A549 (cell line): ENCODE results near the gene SH3BP2. TPM values are rescaled to one million over a fixed set of nuclear protein-coding genes. Genes with fewer than 3 reads are reported as not detected.

Experiments used
- ATAC-seq, 2 experiments: fragments of 200-7000 bp in 1 of 2; fragments of >200 bp in 1 of 2; cut with Nextera tagmentation in 1 of 2; cut with Tn5 transposase in 1 of 2; 3 replicates each; pipeline versions ENCODE4 v1.8.0 to v1.9.1; 2018 to 2020; ENCODE audit warnings: mild to moderate bottlenecking in 1 of 2, moderate library complexity in 1 of 2
- CTCF ChIA-PET: fragments of 300-600 bp; sonication (Branson Sonifier 250); formaldehyde crosslinking; extraction: SDS; loops from one replicate; lab custom pipeline; 2021; ENCODE audit warnings: antibody characterized with exemption, inconsistent platforms; lab: Yijun Ruan, JAX
- POLR2A ChIA-PET: fragments of 350-600 bp; formaldehyde crosslinking; extraction: SDS; loops from one replicate; lab custom pipeline; 2021; ENCODE audit warnings: antibody characterized with exemption, inconsistent platforms; lab: Yijun Ruan, JAX
- DNase-seq, 2 experiments: peaks; one replicate each; pipeline versions ENCODE4 v3.0.0 to v3.0.0-alpha.2; 2011 to 2016; ENCODE audit warnings: low read depth in 1 of 2, low spot score in 1 of 2
- FAIRE-seq: peaks from 2 replicates; lab custom pipeline; 2011; peaks lifted over from hg19 to GRCh38; lab: Jason Lieb, UNC
- H3K27ac ChIP-seq, 2 experiments: fragments of >200 bp; sonication (Bioruptor Twin); formaldehyde crosslinking; 3 replicates each; pipeline ENCODE4 v1.5.1; 2016 to 2017
- H3K4me1 ChIP-seq: fragments of >200 bp; sonication (Bioruptor Twin); formaldehyde crosslinking; 3 replicates; pipeline ENCODE4 v1.6.1; 2016
- H3K4me2 ChIP-seq: fragments of >200 bp; sonication (Bioruptor Twin); formaldehyde crosslinking; 3 replicates; pipeline ENCODE4 v1.6.1; 2016
- H3K4me3 ChIP-seq: fragments of >200 bp; sonication (Bioruptor Twin); formaldehyde crosslinking; 3 replicates; pipeline ENCODE4 v1.5.1; 2016
- H3K9me3 ChIP-seq: fragments of >200 bp; sonication (Bioruptor Twin); formaldehyde crosslinking; 3 replicates; pipeline ENCODE4 v1.6.1; 2016
- BHLHE40 ChIP-seq: IDR thresholded peaks from 2 replicates; pipeline ENCODE4 v1.6.1; 2012; ENCODE audit warnings: low read depth, low read length, inconsistent platforms
- CBX8 ChIP-seq: fragments of 200-600 bp; sonication (generic); IDR thresholded peaks from 2 replicates; pipeline ENCODE4 v1.6.1; 2016
- CHD2 ChIP-seq: fragments of 150-350 bp; IDR thresholded peaks from 2 replicates; pipeline ENCODE4 v1.6.1; 2014; ENCODE audit warnings: low read length; ENCODE audit not compliant: partially characterized antibody
- FOSB ChIP-seq: fragments of 250-450 bp; sonication (Bioruptor Pico); IDR thresholded peaks from 2 replicates; pipeline ENCODE4 v1.5.0; 2020; ENCODE audit warnings: mild to moderate bottlenecking, moderate library complexity
- FOSL2 ChIP-seq, 2 experiments: fragments of 450-650 bp in 1 of 2; fragments of >200 bp in 1 of 2; sonication (Bioruptor Twin) in 1 of 2; formaldehyde crosslinking; IDR thresholded peaks; 2 replicates each; pipeline versions ENCODE4 v1.5.0 to v1.6.1; 2016 to 2020; ENCODE audit warnings: mild to moderate bottlenecking in 1 of 2, moderate library complexity in 1 of 2
- HEYL ChIP-seq: fragments of 250-450 bp; sonication (Bioruptor Pico); IDR thresholded peaks from 2 replicates; pipeline ENCODE4 v1.8.0; 2021; ENCODE audit warnings: mild to moderate bottlenecking, moderate library complexity
- HOXA7 ChIP-seq: fragments of 250-450 bp; sonication (Bioruptor Pico); IDR thresholded peaks from 2 replicates; pipeline ENCODE4 v1.5.0; 2020; ENCODE audit warnings: mild to moderate bottlenecking, moderate library complexity
- HOXB13 ChIP-seq: fragments of 250-450 bp; sonication (Bioruptor Pico); IDR thresholded peaks from 2 replicates; pipeline ENCODE4 v1.5.0; 2020; ENCODE audit warnings: low read depth, mild to moderate bottlenecking, moderate library complexity
- HOXB5 ChIP-seq: fragments of 250-450 bp; sonication (Bioruptor Pico); IDR thresholded peaks from 2 replicates; pipeline ENCODE4 v1.5.0; 2020; ENCODE audit warnings: mild to moderate bottlenecking, moderate library complexity
- KDM1A ChIP-seq: fragments of 200-600 bp; sonication (generic); IDR thresholded peaks from 2 replicates; pipeline ENCODE4 v1.6.1; 2016; ENCODE audit warnings: low read depth, mild to moderate bottlenecking
- KDM5A ChIP-seq: fragments of 200-600 bp; sonication (generic); IDR thresholded peaks from 2 replicates; pipeline ENCODE4 v1.6.1; 2016; ENCODE audit warnings: antibody characterized with exemption, mild to moderate bottlenecking
- MAFK ChIP-seq: fragments of 450-650 bp; IDR thresholded peaks from 2 replicates; pipeline ENCODE4 v1.6.1; 2014; ENCODE audit not compliant: partially characterized antibody
- NFE2L2 ChIP-seq: fragments of 150-350 bp; conservative IDR thresholded peaks from 2 replicates; pipeline ENCODE4 v1.6.1; 2014; ENCODE audit warnings: low read length
- NPAS2 ChIP-seq: fragments of 250-450 bp; sonication (Bioruptor Pico); IDR thresholded peaks from 2 replicates; pipeline ENCODE4 v1.8.0; 2022; ENCODE audit warnings: mild to moderate bottlenecking, moderate library complexity, borderline replicate concordance
- PHF8 ChIP-seq: fragments of 200-600 bp; sonication (generic); IDR thresholded peaks from 2 replicates; pipeline ENCODE4 v1.6.1; 2016; ENCODE audit warnings: low read depth, mild to moderate bottlenecking, antibody characterized with exemption, moderate library complexity, borderline replicate concordance
- POLR2A ChIP-seq: IDR thresholded peaks from 2 replicates; pipeline ENCODE4 v1.6.1; 2012; ENCODE audit warnings: mild to moderate bottlenecking, low read length
- POLR2AphosphoS2 ChIP-seq: conservative IDR thresholded peaks from 2 replicates; pipeline ENCODE4 v1.6.1; 2012; ENCODE audit warnings: low read length, improper control_type of control experiment, inconsistent platforms
- RCOR1 ChIP-seq: fragments of 150-350 bp; IDR thresholded peaks from 2 replicates; pipeline ENCODE4 v1.6.1; 2014; ENCODE audit warnings: antibody characterized with exemption, low read length, low read depth
- RFX5 ChIP-seq: fragments of 450-650 bp; IDR thresholded peaks from 2 replicates; pipeline ENCODE4 v1.7.1; 2014; ENCODE audit warnings: antibody characterized with exemption, mild to moderate bottlenecking, moderate library complexity
- WGBS: methylation state at CpG from one replicate; pipeline ENCODE4 v1.1.6; 2017; ENCODE audit errors: missing lambda C conversion rate; 5-methylcytosine and 5-hydroxymethylcytosine counted together
- polyA plus RNA-seq, 4 experiments: library from polyadenylated mRNA; depleted of rRNA in 3 of 4; stranded (reverse); fragments of >200 nt; fragmentation: RNase III in 1 of 4; extraction: RNeasy Plus Mini Kit Qiagen cat#74134 plus additional on column Dnase treatment in 1 of 4; gene quantifications; 2 replicates in 3 of 4; 3 replicates in 1 of 4; pipeline ENCODE4 v1.2.3, GENCODE V29; 2011 to 2017
- TF ChIP-seq, protein P1 (sequence below): fragments of >200 bp; sonication (Bioruptor Twin); formaldehyde crosslinking; IDR thresholded peaks from 3 replicates; pipeline ENCODE4 v1.5.1; 2016
- TF ChIP-seq, protein P2 (sequence below): fragments of >200 bp; sonication (Bioruptor Twin); formaldehyde crosslinking; IDR thresholded peaks from 3 replicates; pipeline ENCODE4 v1.6.1; 2016

SH3BP2 gene
- polyA plus RNA-seq, 2 of the 4 experiments (the other 2 are of a cell fraction): 4.4 to 6.0 TPM

DNA sequence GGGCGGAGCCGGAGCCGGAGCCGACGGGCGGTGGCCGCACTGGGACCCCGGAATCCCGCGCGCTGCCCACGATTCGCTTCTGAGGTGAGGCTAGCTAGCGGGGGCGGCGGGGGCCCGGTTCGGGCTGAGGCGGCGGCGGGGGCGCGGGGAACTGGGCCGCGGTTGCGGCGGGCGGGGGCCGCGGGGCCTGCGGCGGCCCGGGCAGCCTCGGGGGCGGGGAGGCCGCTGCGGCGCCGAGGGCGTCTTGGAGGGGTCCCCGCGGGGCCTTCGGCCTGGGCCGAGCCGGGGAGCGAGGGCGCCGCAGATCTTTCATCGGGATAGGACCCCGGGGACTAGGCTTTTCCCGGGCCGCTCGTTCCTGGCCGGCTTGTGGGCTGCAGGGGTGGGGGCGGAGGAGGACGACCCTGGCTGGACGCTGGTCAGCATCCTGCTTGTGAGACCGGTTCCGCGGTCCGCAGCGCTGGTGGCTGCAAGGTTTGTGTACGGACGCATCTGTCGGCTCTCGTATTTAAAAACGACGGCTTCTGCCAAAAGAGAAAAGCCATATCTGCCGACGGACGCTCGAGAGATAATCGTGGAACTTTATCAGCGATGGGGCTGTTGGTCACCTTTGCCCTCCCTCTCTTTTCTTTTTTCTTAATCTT lies 51.2 kb downstream of the SH3BP2 start:
- Histone ChIP-seq H3K4me2 (peak overlapping the region; percentile 72), H3K4me1 (peaks cover 19% of the 10 kb centered on the region; the same call in 2 of the 3 replicates), H3K4me3 (peak overlapping the region; percentile 89), H3K9me3 (no peaks in the 10 kb centered on the region), H3K27ac (peak overlapping the region; percentile 93 to 99)
- TF ChIP-seq FOSL2 (IDR thresholded peaks at IDR 0.05): no peak
- TF ChIP-seq FOSL2 (CRISPR knock-in tag; IDR thresholded peaks at IDR 0.05): no peak
- TF ChIP-seq RFX5: no peak
- TF ChIP-seq, protein P1, sequence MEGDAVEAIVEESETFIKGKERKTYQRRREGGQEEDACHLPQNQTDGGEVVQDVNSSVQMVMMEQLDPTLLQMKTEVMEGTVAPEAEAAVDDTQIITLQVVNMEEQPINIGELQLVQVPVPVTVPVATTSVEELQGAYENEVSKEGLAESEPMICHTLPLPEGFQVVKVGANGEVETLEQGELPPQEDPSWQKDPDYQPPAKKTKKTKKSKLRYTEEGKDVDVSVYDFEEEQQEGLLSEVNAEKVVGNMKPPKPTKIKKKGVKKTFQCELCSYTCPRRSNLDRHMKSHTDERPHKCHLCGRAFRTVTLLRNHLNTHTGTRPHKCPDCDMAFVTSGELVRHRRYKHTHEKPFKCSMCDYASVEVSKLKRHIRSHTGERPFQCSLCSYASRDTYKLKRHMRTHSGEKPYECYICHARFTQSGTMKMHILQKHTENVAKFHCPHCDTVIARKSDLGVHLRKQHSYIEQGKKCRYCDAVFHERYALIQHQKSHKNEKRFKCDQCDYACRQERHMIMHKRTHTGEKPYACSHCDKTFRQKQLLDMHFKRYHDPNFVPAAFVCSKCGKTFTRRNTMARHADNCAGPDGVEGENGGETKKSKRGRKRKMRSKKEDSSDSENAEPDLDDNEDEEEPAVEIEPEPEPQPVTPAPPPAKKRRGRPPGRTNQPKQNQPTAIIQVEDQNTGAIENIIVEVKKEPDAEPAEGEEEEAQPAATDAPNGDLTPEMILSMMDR: no peak
- no peak for TF ChIP-seq NPAS2 (CRISPR knock-in tag)
- TF ChIP-seq FOSB (CRISPR knock-in tag): no peak
- TF ChIP-seq MAFK: no peak
- TF ChIP-seq BHLHE40: no peak
- TF ChIP-seq POLR2A: no peak
- TF ChIP-seq, protein P2, sequence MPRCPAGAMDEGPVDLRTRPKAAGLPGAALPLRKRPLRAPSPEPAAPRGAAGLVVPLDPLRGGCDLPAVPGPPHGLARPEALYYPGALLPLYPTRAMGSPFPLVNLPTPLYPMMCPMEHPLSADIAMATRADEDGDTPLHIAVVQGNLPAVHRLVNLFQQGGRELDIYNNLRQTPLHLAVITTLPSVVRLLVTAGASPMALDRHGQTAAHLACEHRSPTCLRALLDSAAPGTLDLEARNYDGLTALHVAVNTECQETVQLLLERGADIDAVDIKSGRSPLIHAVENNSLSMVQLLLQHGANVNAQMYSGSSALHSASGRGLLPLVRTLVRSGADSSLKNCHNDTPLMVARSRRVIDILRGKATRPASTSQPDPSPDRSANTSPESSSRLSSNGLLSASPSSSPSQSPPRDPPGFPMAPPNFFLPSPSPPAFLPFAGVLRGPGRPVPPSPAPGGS: no peak
- TF ChIP-seq NFE2L2: no peak
- no peak for TF ChIP-seq HOXA7 (CRISPR knock-in tag)
- TF ChIP-seq RCOR1: no peak
- no peak for TF ChIP-seq POLR2AphosphoS2
- TF ChIP-seq PHF8: no peak
- TF ChIP-seq HOXB5: no peak
- FAIRE-seq (no peak), ATAC-seq (peak in 1 of 2 experiments; percentile 41; a peak in 3 of 6 replicates), DNase-seq (peak in 1 of 2 experiments; percentile 15)
- ChIA-PET CTCF (no interaction called here), POLR2A (interaction anchor here (1.3 kb wide), 1 partner anchor 47 kb away, joined by 4 read pairs; no protein-coding TSS in a partner anchor)
- WGBS: under 1% methylated on average over 15 of the region's 74 CpGs

DNA sequence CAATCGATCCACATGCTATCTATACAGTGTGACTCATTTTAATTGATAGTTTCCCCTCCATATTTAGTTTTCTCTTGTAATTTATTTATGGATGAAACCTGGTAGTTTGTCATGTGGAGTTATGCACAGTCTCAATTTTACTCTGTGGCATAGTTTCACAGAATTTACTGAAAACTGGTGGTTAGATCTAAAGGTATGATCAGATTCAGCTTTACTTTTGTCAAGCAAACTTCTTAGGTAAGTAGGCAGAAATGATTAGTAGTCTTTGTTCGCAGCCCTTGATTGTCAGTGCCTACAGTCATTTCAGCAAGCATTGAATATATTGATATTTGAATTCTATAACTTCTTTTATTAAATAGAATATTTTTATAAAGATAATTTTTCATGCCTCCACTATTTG lies 53.3 kb downstream of the SH3BP2 start:
- CTCF ChIA-PET: no interaction called here
- H3K4me1 ChIP-seq: peaks cover 19% of the 10 kb centered on the region; the same call in 2 of the 3 replicates
- no peak overlapping the region; the same call in 2 of the 3 replicates for H3K4me2 ChIP-seq
- no peak for FAIRE-seq
- no peak for DNase-seq
- no peak for ATAC-seq
- 88% methylated on average over 2 of the region's 2 CpGs for WGBS
- TF ChIP-seq HOXB13 (CRISPR knock-in tag): no peak
- no peak for TF ChIP-seq CHD2
- no peak for TF ChIP-seq BHLHE40
- no peak for TF ChIP-seq PHF8
- TF ChIP-seq KDM5A: no peak
- TF ChIP-seq HEYL (CRISPR knock-in tag): no peak
- no peak for TF ChIP-seq CBX8
- no peak for TF ChIP-seq KDM1A
- TF ChIP-seq, all 56 proteins: peak for 0
- H3K9me3 ChIP-seq: no peaks in the 10 kb centered on the region
- no peak overlapping the region for H3K4me3 ChIP-seq
- POLR2A ChIA-PET: no interaction called here
- no peak overlapping the region for H3K27ac ChIP-seq
